ENCODE data around the gene PCCB.
A peak's percentile ranks its signal among the peaks of the same experiment; 100 is the strongest.
"Not testable (repeated sequence)": the region's sequence is repeated elsewhere in the genome, so short reads cannot be mapped to it uniquely, and the experiment has no call there.

Gene PCCB

GRCh38 chr3:136311261-136311660 lies 61.1 kb downstream of the PCCB start:
- FAIRE-seq (no peak), DNase-seq (ENCODE audit: insufficient read length, low spot score) (no peak)

DNA sequence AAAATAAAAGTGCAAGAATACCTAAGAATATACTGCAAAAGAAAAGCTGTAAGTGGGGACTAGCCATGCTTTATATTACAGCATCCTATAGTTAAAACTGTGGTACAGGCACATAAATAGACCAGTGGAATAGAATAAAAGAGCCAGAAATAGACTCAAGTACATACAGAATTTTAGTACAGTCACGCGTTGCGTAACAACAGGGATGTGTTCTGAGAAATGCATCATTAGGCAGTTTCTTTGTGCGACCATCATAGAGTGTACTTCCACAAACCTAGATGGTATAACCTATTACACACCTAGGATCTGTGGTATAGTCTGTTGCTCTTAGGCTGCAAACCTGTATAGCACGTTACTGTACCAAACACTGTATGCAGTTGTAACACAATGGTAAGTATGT lies 61.8 kb downstream of the PCCB start:
- DNase-seq (ENCODE audit: insufficient read length, low spot score) (no peak), FAIRE-seq (no peak)

- DNase-seq (ENCODE audit: insufficient read length, low spot score) (no peak), FAIRE-seq (no peak)
Measured at GRCh38 chr3:136326316-136326715, 76.2 kb downstream of the PCCB start.

DNA sequence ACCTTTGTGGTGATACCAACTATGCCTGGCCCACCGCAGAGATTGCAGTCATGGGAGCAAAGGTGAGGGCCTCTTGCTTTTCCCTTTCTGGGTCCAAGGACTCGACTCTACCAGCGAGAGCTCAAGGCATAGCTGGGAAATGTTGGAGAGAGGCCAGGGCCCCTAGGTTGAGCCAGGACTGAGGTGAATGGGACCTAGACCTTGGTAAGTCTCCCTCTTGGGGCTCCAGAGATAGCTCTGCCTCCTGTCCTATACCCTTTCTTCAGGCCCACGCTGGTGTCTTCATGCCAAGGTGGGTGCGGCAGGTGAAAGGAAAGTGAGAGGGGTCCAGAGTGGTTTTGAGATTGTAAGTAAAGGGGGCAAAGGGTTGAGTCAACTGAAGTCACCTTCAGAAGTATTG lies 77.5 kb downstream of the PCCB start:
- DNase-seq (ENCODE audit: insufficient read length, low spot score) (no peak), FAIRE-seq (no peak)

- DNase-seq (ENCODE audit: insufficient read length, low spot score) (no peak), FAIRE-seq (peak; percentile 33)
Measured at GRCh38 chr3:136329593-136329992, 79.5 kb downstream of the PCCB start.

GRCh38 chr3:136330900-136331299 lies 80.8 kb downstream of the PCCB start:
- FAIRE-seq (no peak), DNase-seq (ENCODE audit: insufficient read length, low spot score) (no peak)

DNA sequence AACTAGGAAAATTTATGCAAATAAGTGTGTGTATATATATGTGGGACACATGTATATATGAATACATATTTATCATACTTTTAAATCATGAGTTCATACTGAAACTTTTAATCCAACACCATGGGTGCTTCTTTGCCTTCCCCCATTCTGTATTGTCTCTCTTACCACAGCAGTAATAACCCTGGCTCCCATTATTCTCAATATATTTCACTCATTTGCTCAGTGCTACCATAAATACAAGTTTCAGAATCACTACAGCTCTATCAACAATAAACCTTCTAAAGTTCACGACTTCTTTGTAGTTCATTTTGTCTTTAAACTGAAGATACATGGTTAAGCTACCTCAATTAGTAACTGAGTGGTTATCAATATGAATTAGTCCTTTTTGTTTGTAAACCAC lies 82.2 kb downstream of the PCCB start:
- no peak for DNase-seq (ENCODE audit: insufficient read length, low spot score)
- no peak for FAIRE-seq

DNA sequence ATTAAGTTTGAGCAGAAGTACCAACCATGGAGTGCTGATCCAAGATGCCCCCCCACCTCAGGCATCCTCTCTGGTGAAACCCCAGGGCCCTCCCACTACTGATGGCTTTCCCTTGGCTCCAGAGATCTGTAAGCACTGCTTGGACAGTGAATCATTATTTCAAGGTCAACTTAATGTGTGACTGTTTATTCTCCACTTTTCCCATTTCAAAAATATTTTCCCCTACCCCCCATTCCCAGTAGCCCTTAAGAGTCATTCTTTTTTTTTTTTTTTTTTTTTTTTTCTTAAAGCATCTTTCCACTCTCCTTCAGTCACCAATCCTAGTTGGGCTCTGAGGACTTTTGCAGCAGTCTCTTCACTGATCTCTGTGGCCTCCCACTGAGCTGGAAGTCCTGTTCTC lies 82.6 kb downstream of the PCCB start:
- FAIRE-seq = no peak

GRCh38 chr3:136334209-136334608 lies 84.1 kb downstream of the PCCB start:
- no peak for DNase-seq (ENCODE audit: insufficient read length, low spot score)
- no peak for FAIRE-seq

More for the DNA sequence above, 82.6 kb downstream of the PCCB start:
- no peak for DNase-seq (ENCODE audit: insufficient read length, low spot score)

GRCh38 chr3:136334726-136335125 lies 84.6 kb downstream of the PCCB start:
- DNase-seq (ENCODE audit: insufficient read length, low spot score); FAIRE-seq: not testable (repeated sequence)

DNA sequence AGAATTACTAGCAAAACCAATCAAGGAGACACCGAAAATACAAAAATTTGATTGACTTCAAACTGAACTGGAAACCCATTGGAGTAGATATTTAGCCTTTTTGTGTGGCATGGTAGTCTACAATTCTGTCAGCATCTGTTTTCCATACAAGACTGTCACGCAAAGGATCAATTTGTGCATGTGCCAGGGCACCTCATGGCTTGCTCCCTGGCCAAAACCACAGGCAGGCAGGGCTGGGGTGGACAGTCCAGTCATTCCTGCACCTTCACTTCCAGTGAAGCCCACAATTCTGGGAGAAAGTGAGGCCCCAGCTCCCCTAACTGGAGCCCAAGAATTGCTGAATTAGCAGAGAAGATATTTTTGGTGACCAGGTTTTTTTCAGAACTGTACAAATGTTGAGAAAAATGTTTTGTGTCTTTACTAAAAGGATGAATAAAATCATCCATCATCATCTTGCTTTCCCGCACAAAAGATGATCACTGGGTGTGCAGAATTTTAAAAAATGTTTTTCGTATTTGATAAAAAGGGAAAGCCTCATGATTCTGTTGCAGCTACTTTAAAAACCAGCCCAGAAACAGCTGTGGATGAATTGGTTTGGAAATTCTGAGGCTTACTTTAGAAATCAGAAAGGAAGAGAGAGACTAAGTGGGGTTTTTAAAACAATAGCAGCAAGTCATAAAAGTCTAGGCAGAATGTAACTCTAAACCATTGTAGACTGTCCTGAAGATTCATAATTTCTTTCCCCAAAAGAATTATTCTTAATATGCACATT lies 86.4 kb downstream of the PCCB start:
- DNase-seq (ENCODE audit: insufficient read length, low spot score) (no peak), FAIRE-seq (no peak)

DNA sequence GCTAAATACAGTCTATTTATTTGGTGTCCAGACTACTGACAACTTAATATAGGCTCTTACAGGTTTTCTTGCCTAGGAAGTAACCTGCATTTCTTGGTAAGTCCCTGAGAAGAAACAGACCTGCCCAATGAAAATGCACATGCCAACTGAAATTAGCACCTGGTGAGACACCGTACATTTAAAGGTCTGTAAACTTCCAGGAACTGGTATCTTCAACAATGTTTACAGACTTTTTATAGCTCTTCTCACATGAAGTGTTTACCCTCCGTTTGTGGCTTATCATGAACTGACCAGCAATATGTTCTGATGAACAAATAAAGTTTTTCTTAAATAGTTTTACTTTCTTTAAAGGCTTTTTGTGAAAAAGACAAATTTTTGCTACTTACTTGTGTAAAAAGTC lies 93.3 kb downstream of the PCCB start:
- no peak for FAIRE-seq
- no peak for DNase-seq (ENCODE audit: insufficient read length, low spot score)

GRCh38 chr3:136343873-136344555 lies 93.9 kb downstream of the PCCB start:
- peak; percentile 85 for FAIRE-seq

DNA sequence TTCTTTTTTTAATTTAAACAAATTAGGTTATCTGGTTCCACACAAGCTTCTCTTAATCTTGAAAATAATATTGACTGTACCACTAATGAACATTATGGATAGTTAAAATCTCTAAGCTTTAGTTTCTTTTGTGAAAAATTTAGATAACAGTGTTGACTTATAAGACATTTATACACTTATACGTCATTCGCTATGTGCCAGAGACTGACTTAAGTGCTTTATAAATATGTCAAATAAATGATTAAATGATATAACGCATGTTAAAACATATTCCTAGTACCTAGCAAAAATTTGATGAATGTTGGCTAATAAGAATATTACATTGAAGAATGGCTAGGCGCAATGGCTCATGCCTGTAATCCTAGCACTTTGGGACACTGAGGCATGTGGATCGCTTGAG lies 96.3 kb downstream of the PCCB start:
- DNase-seq (ENCODE audit: insufficient read length, low spot score) (no peak), FAIRE-seq (no peak)

More at GRCh38 chr3:136343873-136344555, 93.9 kb downstream of the PCCB start:
- DNase-seq (ENCODE audit: insufficient read length, low spot score) = peak; percentile 70

- FAIRE-seq (peak; percentile 68), DNase-seq (ENCODE audit: insufficient read length, low spot score) (peak; percentile 61)
Measured at GRCh38 chr3:136350132-136350531, 100.0 kb downstream of the PCCB start.

DNA sequence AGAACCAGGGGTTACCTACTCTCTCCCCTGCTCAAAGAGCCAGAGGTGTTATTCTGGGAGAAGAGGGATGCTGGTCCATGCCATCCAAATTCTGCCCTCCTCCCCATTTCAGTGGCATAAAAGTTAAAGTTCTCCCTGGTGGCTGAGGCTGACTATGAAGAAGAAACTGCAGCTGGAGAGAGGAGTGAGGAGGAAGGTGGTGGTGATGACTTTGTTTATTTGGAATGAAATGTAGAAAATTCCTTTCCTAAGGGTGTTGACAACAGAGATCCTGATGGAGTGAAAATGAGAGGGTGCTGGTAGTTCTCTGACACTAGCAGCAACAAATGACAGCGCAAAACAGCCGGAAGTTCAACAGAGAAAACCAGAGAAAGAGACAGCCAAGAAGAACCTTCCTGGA lies 100.4 kb downstream of the PCCB start:
- FAIRE-seq = no peak
- peak; percentile 17 for DNase-seq (ENCODE audit: insufficient read length, low spot score)

DNA sequence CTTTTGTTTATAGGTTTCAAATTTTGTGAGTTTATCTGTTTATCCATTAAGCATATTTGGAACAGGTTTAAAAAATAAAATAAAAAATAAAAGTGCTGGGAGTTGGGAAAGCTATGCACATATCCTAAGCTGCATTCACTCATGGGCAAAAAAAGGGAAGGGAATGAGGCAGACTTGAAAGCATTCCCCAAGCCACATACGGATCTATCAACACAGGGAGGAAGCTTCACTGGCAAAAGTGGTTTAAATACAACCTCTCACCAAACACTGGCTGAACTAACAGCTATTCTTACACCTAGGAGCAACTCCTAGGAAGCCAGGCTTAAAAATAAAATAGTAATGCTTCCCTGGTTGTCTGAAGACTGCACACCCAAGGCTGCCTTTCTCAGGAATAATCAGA lies 101.2 kb downstream of the PCCB start:
- DNase-seq (ENCODE audit: insufficient read length, low spot score) = no peak
- FAIRE-seq = no peak

- FAIRE-seq (no peak), DNase-seq (ENCODE audit: insufficient read length, low spot score) (no peak)
Measured at GRCh38 chr3:136351905-136352304, 101.8 kb downstream of the PCCB start.

DNA sequence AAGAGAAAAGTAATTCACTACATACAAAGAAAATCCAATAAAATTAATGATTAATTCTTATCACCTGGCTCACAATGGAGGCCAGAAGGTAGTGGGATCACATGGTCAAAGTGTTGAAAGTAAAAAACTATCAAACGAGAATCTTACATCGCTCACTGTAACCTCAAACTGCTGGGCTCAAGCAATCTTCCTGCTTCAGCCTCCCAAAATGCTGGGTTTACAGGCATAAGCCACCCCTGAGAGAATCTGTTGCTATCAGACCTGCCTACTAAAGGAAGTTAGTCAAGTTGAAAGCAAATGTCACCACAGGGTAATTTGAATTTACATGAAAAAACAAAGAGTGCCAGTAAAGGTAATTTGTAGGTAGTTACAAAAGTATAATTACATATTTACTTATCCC lies 103.3 kb downstream of the PCCB start:
- FAIRE-seq = no peak
- no peak for DNase-seq (ENCODE audit: insufficient read length, low spot score)

DNA sequence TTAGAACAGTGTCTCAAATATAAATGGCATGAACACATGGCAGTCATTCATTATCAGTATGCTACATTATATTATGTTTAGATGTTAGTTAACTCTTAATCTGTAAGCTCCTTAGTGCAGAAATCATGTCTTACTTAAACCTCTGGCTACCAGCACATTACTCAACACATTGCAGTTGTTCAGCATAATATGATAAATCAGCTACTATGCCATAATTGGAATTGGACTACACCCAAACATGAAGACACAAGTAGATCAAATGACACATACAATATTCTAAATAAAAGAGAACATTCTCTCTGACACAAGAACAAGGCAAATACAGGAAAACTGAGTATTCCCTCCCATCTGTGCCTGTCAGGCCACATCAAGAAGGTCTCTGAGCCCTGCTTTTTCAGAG lies 116.1 kb downstream of the PCCB start:
- DNase-seq (ENCODE audit: insufficient read length, low spot score) (no peak), FAIRE-seq (peak; percentile 26)

- FAIRE-seq; DNase-seq (ENCODE audit: insufficient read length, low spot score): not testable (repeated sequence)
Measured at GRCh38 chr3:136375800-136376199, 125.7 kb downstream of the PCCB start.

DNA sequence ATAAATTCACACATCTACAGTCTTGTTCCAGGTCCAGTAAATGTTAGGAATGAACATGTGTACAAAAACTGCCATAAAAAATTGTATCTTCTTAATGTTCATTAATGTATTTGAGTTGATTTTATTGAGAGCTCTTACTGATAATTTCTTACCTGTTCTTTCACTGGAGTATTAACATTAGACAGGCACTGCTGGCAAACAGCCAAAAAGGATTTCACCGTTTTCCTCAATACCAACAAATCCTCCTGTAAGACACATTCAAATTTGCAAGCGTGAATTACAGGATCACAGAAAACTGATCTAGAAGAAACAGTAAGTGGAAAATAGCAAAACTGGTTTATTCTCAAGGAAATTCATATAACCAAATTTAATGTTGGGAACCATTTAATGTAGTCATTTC lies 127.4 kb downstream of the PCCB start:
- DNase-seq (ENCODE audit: insufficient read length, low spot score) = no peak
- FAIRE-seq = no peak

Data from HTR-8/SVneo (cell line).